Kasumi-1 (cell line): ENCODE data around the gene CASTOR2.
A peak's percentile ranks its signal among the peaks of the same experiment; 100 is the strongest.
"Not testable (repeated sequence)": the region's sequence is repeated elsewhere in the genome, so short reads cannot be mapped to it uniquely, and the experiment has no call there.

Experiments used
- DNase-seq, 2 experiments: peaks; one replicate each; lab custom pipeline; 2025; lab: John Stamatoyannopoulos, UW

CASTOR2 gene

DNA sequence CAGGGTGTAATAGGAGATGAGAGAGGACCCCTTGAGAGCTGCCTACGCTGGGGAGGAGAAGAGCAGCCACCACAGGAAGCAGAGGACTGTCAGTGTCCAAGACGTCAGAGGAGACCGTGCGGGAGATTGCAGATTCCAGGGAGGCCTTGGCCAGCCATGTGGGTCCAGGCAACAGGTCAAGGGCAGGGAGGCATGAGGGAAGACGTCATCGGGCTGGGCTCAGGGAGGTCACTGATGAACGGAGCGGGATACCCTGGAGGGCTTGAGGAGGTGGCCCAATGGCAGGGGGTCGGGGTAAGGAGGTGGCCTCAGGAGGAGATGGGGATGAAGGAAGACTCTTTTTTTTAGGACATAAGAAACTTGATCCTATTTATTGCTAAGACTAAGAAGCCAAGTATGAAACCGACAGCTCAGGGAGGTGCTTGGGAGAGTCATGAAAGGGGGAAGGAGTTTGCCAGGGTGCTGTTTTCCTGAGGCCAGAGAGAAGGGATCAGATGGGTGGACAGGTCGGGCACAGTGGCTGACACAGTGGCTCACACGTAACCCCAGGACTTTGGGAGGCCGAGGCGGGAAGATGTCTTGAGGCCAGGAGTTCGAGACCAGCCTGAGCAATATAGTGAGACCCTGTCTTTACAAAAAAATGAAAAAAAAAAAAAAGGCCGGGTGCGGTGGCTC, 30.5 kb downstream of the CASTOR2 start:
- DNase-seq: not testable (repeated sequence)

DNA sequence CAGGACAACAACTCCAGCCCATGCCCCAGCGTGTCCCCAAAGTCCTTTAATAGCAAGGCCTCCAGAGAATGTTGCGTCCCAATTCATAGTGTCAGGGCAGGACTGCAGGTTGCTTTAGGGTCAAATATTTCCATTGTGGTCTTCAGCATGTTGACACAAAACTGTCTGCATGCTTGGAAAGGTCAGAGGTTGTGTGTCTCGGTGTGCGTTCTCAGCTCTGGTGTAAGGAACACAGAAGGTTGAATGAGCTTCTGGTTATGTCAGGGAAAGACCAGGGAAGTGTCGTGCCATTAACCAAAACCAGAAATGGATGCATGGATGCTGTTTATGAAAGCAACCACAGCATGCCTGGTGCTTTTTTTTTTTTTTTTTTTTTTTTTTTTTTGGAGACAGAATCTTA, 31.9 kb downstream of the CASTOR2 start:
- DNase-seq: not testable (repeated sequence)

DNA sequence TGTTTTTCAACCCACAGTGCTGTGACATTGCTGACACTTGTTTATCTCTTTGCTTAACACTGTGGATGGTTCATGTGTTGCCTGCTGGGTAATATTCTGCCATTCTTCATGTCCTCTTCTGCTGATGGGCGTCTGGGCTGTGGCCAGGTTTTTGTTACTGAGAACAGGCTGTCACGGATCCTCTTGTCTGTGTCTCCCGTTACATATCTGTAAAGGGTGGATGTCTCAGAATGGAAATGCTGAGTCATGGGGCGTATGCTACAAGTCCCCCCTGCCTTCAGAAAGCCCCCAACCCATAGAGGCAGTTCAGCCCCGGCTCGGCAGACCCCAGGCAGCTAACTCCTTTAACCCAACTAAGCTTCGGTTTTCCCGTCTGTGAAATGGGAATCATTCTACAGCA, 33.3 kb downstream of the CASTOR2 start:
- DNase-seq: not testable (repeated sequence)

DNA sequence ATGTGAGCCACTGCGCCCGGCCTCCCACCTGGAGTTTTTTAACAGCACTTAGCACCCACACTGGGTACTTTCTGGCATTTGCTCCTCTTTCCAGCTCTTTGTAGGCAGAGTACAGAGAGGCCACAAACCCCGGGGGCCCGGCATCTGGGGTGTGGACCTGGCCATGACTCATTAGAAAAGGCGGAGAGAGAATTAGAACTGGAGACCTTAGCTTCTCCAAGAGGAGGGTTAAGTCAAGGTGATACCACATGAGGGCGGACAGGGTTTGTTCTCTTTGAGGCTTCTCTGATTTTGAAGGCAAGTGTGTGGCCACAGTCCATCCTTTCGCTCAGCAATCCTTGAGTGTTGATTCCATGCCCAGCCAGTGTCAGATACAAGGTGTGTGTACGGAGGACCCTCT, 36.9 kb downstream of the CASTOR2 start:
- DNase-seq: not testable (repeated sequence)

DNA sequence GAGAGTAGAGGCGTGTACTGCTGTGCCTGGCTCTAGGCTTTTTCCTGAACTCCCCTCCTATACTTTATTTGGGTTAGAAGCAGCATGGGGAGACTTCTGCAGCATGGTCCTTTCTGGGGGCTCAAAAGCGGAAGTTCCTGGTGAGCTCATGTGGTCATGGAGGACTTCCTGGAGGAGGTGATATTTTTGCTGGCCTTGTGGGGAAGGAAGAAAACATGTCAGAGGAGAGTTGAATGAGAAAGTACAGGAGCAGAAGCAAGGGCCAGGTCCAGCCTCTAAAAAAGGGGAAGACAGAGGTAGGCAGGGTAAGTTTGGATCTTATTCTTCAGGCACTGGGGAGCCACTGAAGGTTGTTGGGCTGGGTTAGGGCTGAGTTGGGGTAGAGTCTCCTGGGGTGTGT, 45.5 kb downstream of the CASTOR2 start:
- peak; percentile 22 to 26 for DNase-seq

DNA sequence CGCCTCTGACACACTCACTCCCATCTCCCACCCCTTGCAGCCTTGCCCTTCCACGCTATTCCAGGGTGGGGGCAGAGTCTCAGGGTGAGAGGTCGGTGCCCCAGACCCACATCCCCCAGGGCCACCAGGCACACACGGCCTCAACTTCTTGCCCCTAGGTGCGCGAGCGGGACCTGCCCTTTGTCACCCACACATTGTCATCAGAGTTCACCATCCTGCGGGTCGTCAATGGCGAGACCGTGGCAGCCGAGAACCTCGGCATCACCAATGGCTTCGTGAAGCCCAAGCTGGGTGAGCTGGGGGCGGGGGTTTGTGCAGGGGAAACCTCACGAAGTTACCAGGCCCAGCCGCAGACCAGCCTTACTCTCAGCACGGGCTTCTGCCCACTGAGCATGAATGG, 53.3 kb downstream of the CASTOR2 start:
- DNase-seq: no peak

DNA sequence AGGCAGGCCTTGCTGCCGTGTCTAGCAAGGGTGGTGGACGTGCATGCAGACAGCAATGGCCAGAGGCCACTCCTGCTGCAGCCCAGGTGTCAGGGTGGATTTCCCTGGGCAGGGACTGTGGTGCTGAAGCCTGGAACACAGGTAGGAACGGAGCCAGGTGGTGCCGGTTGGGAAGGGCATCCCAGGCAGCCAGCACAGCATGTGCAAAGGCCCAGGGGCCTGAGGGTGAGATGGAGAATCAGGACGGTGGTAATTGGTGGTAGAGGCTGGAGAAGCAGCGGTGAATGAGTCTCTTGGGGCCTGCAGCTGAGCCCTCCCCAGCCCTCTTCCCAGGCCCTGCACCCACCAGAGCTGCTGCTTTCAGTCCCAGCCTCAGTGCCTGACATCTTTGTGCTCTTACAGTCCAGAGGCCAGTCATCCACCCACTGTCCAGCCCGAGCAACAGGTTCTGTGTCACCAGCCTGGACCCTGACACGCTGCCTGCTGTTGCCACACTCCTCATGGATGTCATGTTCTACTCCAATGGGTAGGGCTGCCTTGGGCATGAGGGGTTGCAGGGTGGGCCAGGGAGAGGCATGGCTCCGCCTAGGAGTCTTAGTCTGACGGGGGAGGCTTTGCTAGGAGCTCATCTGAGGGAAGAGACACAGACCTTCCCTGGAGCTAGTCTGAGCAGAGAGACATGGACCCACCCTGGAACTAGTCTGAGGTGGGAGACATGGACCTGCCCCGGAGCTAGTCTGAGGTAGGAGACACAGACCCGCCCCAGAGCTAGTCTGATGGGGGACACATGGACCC, 54.3 kb downstream of the CASTOR2 start:
- no peak for DNase-seq

DNA sequence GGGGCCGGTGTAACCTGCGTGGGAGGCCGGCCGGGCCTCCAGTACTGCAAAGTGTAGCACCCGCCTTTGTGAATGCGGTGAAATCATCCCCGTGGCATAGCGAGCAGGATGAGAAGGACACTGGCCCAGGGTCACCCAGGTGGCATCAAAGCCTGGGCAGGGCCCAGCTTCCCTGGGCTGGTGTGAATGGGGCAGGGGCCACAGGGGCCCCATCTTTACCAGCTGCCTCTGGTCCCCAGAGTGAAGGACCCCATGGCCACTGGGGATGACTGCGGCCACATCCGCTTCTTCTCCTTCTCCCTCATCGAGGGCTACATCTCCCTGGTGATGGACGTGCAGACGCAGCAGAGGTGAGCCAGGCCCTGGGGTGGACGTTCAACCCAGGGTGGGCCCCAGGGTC, 55.3 kb downstream of the CASTOR2 start:
- no peak for DNase-seq

DNA sequence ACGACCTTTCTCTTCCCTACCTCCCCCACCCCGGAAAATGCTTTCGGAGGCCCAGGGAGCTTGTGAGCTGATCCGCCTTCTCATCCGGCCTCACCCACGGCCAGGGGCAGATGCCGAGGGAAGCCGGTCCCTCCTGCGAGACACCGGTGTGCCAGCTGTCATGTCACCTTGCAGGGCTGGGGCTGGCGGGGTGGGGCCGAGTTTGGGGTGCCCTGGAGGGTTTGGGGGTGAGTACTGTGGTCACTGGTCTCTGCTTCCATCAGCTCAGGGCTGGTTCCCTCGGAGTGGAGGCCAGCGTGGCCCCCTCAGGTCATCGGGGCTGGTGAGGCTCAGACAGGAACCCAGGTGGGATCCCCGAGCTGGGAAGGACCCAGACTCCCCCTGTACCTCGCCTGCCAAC, 60.4 kb downstream of the CASTOR2 start:
- no peak for DNase-seq

DNA sequence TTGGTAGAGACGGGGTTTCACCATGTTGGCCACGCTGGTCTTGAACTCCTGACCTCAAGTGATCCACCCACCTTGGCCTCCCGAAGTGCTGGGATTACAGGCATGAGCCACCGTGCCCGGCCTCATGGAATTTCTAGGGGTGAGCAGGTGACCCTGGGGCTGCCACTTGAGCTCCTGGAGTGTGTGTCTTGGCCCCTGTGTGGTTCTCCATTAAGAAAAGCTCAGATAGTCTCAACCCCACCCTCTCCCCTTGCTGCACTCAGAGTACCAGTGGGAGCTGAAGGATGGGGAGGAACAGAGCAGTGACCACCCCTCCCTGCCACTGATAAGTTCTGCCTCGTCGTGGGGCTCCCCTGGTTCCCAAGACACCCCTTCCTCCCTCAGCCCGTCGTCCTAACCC, 63.8 kb downstream of the CASTOR2 start:
- no peak for DNase-seq

DNA sequence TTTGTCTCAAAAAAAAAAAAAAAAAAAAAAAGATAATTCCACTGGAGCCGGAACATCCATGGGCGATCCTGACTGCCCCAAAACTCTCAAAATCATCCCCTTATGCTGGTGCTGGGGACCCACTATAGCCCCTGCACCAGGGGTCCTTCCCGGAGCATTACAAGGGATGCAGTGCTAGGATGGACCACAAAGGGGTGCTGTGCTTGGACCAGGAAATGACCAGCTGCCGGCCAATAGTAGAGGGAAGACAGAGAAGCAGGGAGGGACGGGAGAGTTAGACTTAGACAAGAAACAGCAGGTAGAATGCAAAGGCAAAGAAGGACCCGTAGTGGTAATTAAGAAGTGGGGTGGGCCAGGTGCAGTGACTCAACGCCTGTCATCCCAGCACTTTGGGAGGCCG, 68.6 kb downstream of the CASTOR2 start:
- no peak for DNase-seq

DNA sequence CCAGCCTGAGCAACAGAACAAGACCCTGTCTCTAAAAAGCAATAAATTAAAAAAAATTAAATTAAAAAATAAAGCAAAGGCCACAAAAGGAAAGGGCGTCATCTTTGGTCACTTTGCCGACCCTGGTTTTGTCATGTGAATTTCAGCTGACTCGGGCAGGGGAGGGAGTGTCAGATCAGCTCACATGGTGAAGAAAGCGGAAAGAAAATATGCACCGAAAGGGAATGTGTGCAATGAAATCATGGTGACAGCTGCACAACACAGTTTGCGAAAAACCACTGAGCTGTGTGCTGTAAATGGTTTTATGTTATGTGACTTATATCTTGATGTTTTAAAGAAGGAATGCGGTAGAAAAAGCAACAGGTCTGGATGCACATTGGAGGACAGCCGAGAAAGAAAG, 69.3 kb downstream of the CASTOR2 start:
- no peak for DNase-seq

DNA sequence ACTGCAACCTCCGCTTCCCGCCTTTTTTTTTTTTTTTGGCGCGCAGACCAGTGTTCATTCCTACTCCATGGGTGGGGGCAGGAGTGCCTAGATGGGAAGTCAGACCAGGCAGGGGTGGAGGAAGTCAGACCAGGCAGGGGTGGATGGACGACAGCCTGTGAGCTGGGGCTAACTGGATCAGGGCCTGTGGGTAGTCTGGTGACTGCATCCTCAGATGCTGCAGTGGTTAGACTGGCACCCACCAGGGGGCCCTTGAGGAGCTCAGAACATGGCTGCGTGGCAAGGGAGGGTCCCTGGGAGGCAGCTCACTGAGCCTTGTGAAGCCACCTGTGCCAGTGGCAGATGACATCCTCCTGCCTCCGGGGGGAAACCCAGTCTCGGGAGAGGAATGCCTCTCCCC, 74.0 kb downstream of the CASTOR2 start:
- no peak for DNase-seq

DNA sequence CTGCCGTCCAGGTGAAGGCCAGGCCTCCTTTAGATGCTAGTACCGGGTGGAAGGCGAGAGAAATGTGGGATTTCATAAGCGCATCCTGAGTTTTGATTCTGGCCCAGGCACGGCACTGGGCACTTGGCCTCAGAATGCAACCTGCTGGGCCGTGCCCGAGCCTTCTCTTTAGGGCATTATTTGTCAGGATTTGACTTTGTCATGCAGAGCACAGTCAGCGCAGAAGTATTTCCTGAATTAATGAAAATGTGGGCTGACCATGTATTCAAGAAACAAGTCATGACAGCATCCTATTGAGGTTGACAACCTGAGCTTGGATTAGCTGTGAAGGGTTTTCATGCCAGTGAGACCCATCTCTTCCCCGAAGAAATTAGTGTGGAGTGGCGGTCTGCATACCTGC, 74.7 kb downstream of the CASTOR2 start:
- no peak for DNase-seq

DNA sequence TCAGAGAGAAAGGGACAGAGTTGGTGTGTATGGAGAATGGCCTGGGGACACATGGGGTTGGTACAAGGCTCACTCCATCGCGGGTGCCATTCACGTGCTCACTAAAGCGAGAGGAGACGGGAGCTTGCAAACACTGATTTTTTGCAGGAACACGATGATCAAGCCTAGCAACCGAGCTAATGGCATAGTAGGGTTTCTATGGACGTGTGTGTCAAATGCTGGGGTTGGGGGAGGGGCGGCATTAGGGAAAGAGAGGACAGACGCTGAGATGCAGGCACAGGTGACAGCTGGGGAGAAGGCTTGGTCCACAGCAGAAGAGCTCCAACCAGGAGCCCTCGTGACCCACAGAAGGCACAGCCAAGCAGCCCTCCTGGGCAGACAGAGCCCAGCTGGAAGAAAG, 75.2 kb downstream of the CASTOR2 start:
- DNase-seq: no peak

DNA sequence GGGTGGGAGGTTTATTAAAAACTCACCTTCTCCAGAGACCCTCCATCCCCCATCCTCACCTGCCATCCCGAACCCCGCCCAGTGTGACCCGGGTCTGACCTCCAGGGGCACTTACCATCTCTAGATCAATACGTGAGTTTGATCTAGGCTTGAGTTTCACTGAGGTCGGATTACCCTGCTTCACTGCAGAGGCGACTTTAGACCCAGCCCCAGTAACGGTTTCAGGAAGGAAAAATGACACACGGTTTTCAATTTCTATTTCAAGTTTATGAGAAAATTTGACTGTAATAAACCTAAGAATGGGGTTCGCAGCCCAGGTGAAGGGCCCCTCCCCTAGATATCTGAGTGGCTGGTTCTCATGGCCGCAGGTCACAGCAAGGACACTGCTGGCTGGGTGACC, 76.0 kb downstream of the CASTOR2 start:
- DNase-seq: no peak

DNA sequence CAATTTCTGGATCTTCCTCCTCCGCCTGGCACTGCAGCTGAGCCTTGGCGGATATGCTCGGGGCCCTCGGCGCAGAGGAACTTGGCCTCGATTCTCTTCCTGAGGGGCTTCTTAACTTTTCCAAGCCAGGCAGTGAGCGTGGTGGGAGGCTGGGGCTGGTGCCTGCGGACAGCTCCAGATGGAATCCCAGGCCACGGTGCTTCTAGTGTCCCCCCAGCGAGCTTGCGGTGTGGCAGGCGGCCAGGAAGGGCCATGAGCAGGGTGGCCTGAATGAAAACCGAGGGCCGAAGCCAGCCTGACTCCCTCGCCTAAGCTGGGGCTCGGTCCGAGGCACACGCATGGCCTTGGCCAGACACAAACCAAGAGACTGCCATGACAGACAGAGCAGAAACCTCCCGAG, 77.8 kb downstream of the CASTOR2 start:
- no peak for DNase-seq

DNA sequence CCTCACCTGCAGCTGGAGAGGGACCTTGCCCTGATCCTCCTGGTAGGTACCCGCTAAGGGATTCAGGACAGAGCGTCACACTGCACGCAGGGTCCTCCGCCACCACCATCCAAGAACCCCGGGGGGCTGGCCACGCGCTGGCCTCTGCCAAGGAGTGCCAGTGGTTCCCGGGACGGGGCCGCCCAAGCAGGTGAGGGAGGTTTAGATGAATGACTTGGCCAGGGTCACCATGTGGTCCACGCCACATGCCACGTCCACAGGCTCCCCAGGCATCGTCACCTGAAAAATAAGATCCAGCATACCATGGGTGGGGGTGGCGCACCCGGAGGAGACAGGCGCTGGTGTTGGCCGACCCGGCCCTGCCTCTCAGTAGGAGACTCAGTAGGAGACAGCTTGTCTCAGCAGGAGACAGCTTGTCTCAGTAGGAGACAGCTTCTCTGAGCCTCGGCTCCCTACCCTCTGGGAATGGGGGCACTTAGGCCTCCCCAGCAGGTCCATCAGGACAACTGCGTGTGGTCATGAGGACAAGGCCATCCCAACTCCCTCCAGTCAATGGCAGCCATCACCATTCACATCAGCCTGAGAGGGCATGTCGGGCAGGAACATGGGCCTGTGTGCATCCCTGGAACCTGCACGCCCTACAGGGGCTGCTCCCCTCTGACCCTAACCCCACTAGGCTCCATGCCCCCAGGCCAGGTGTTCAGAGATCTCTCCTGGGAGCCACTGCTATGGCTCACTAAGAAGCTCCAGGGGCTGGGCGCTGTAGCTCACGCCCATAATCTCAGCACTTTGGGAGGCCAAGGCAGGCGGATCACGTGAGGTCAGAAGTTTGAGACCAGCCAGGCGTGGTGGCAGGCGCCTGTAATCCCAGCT, 78.6 kb downstream of the CASTOR2 start:
- DNase-seq: no peak

DNA sequence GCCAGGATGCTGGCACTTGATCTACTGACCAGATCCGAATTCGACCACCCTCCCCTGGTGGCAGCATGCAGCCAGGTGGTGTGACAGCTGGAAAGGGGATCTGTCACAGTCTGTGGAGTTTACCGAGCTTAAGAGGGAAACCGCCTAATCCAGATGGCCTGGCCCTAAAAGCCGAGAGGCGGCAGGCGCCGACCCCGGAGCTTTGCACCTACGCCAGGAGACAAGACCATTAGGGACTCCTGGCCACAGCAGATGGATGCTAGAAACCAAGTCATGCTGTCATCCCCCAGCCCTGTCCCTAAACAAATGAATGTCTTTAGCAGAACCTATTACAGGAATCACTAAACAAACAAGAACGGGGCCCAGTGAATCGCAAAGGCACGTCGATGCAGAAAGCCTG, 81.4 kb downstream of the CASTOR2 start:
- DNase-seq: no peak

DNA sequence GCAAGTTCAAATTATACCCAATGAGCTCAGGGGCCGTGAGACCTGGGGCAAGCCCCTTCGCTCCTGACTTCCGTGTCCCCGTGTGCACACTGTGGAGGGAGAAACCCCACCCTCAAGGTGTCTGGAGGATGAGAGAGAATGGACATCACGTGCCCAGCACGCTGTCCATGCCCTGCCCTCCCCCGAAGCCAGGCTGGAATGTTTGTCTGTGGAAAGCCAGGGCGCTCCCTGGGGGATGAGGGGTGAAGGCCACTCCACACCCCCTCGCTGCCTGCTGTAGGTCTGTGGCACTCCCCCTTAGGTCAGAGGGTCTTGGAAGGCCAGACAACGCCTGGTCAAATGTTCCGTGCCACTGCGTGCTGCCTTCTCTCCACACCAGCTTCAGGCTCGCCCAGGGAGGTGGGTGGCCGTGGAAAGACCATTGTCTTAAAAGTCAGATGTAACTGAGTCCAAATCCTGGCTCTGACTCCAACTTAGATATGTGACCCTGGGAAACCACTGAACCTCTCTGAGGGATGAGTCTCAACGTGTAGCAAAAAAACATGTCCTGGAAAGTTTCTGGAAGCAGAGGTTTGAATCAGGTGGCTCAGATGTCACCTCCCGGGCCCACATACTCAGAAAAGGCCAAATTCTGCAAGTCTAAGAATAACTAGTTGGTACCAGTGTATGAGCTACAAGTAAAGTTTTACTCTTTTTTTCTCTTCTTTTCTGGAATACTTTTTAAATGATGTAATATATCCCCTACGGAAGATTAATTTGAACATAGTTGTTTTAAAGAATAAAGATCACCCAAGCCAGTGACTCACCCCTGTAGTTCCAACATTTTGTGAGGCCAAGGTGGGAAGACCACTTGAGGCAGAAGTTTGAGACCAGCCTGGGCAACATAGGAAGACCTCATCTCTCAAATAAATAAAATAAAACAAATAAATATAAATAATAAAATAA, 84.2 kb downstream of the CASTOR2 start:
- no peak for DNase-seq

DNA sequence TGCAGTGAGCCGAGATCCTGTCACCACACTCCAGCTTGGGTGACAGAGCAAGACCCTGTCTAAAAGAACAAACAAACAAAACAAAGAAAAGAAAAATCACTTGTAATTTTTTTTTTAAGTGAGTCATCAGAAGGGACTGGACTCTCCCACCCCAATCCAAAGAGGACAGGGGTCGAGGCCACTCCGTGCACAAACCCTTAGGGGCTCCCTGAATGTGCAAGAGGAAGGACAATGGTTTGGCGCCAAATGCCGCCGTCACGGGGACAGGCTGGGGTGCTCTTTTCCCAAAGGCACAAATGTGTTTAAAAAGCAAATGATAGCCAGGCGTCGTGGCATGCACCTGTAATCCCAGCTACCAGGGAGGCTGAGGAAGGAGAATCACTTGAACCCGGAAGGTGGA, 85.3 kb downstream of the CASTOR2 start:
- no peak for DNase-seq

DNA sequence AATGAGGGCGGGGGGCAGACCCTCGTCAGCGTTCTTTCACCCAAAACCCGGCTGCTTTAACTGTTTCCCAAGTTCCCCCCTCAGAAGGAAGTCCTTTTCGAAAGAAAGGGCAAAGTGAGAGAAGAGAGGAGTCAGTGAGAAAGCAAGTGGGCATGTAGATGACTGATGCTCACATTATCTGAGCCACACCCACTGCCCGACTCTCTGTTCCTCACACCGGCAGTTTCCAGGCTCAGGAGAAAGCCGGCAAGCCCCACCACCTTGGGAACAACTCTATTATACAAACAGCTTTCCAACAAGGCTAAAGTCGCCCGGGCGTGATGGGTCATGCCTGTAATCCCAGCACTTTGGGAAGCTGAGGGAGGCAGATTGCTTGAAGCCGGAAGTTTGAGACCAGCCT, 86.0 kb downstream of the CASTOR2 start:
- no peak for DNase-seq
